Calu3 (cell line): Measurements from ENCODE around the gene FMN1. TPM values are rescaled to one million over a fixed set of nuclear protein-coding genes. Genes with fewer than 3 reads are reported as not detected.

ENCODE experiments used
- BruUV-seq: library from RNA; stranded (reverse); fragments of 400-500 nt; replicated peaks from 2 replicates; lab custom pipeline; 2021; lab: Mats Ljungman, UMichigan
- CTCF ChIA-PET: fragments of 300-600 bp; sonication (Branson Sonifier 250); formaldehyde crosslinking; loops from one replicate; lab custom pipeline; 2022; ENCODE audit warnings: antibody characterized with exemption; lab: Charles Lee
- DNase-seq: peaks from one replicate; pipeline ENCODE4 v3.0.0; 2022
- H3K27ac Mint-ChIP-seq: one replicate; pipeline ENCODE4 v1.8.0; 2022; ENCODE audit warnings: mixed read lengths; ENCODE audit not compliant: unreplicated experiment
- H3K27me3 Mint-ChIP-seq: one replicate; pipeline ENCODE4 v1.8.0; 2022; ENCODE audit warnings: mixed read lengths; ENCODE audit not compliant: unreplicated experiment
- H3K36me3 Mint-ChIP-seq: one replicate; pipeline ENCODE4 v1.8.0; 2022; ENCODE audit warnings: mild to moderate bottlenecking, moderate library complexity, mixed read lengths; ENCODE audit not compliant: insufficient read depth, unreplicated experiment
- H3K4me1 Mint-ChIP-seq: one replicate; pipeline ENCODE4 v1.8.0; 2022; ENCODE audit warnings: mild to moderate bottlenecking, low read depth, mixed read lengths; ENCODE audit not compliant: unreplicated experiment
- H3K4me3 Mint-ChIP-seq: one replicate; pipeline ENCODE4 v1.8.0; 2022; ENCODE audit warnings: mild to moderate bottlenecking, low read depth, moderate library complexity, mixed read lengths; ENCODE audit not compliant: unreplicated experiment
- H3K9me3 Mint-ChIP-seq: one replicate; pipeline ENCODE4 v1.8.0; 2022; ENCODE audit warnings: low read depth, mixed read lengths; ENCODE audit not compliant: unreplicated experiment
- intact Hi-C: fragments of 100-400 bp; cut with micrococcal nuclease; formaldehyde crosslinking; loops from one replicate; pipeline ENCODE4 v1.10.0; 2022; ENCODE audit not compliant: unreplicated experiment
- total RNA-seq: library from RNA; stranded (reverse); gene quantifications from 2 replicates; pipeline ENCODE4 v1.2.3, GENCODE V29; 2022
- TF ChIP-seq, protein P1 (sequence below): fragments of 200-600 bp; IDR thresholded peaks from one replicate; pipeline ENCODE4 v1.8.0; 2022; ENCODE audit warnings: antibody characterized with exemption; ENCODE audit not compliant: unreplicated experiment

FMN1 gene
- total RNA-seq, 1 experiment from 2014 or later: 7.1 TPM

DNA sequence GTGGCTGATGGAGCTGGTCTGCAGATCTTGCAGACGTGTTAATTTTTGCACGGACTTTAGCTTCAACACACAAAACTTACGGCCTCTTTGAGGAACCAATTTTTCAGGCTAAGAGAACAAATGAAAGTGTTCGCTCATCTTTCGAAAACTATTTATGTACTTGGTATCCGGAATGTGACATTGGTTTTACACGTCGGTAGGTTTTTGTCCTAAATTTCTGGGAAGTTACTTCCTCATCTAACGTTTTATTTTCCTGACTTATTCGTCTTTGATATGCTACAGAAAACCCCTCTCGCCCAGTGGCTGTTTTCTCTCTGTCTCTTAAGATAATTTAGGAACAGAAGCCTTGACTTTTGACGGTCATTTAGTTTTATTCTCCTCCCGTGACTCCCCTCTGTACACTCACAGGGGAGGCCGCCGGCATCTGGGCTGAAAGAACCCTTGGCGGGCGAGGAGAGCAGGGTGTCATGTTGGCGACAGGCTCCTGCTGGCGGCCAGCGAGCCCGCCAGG lies 477.5 kb downstream of the FMN1 start:
- CTCF ChIA-PET: no interaction called here
- H3K4me3 Mint-ChIP-seq: no peak overlapping the region
- BruUV-seq: no TSS peak

DNA sequence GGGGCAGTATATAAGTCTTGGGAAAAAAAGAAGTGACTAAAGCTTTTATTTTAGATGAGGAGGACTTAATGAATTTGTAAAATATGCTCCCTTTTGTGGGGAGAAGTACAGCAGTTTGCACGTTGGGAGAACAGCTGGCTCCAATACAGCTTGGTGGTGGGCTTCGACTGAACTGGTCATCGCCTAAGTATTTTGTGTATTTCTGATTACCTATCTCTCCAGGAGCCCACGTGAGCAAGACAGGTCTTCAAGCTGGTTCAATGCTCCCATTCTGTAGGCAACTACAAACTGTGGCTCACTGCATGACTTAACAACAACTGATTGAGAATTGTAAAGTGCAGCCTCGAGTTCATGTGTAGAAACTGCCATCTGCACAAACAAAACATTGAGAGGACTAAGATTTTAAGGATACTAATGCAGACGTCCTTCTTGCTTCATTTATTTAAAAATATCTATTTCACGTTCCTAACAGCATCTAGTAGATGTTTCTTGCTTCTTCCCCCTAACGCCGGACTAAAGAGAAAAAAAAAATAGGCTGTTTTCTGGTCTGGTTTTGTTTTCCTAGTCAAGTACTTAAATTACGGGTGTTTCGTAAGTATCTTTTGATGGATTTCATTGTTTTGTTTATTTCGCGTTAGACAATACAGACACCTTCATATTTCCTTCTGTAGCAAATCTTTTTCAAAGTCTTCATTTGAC lies 478.1 kb downstream of the FMN1 start:
- H3K27me3 Mint-ChIP-seq: no peaks in the 10 kb centered on the region

More for the DNA sequence above, 477.5 kb downstream of the FMN1 start:
- no peak for DNase-seq
- intact Hi-C loops: no loop called here
- Mint-ChIP-seq H3K27me3 (no peaks in the 10 kb centered on the region), H3K4me1 (no peaks in the 10 kb centered on the region), H3K27ac (no peak overlapping the region), H3K36me3 (no peaks in the 10 kb centered on the region), H3K9me3 (no peaks in the 10 kb centered on the region)
- TF ChIP-seq, protein P1, sequence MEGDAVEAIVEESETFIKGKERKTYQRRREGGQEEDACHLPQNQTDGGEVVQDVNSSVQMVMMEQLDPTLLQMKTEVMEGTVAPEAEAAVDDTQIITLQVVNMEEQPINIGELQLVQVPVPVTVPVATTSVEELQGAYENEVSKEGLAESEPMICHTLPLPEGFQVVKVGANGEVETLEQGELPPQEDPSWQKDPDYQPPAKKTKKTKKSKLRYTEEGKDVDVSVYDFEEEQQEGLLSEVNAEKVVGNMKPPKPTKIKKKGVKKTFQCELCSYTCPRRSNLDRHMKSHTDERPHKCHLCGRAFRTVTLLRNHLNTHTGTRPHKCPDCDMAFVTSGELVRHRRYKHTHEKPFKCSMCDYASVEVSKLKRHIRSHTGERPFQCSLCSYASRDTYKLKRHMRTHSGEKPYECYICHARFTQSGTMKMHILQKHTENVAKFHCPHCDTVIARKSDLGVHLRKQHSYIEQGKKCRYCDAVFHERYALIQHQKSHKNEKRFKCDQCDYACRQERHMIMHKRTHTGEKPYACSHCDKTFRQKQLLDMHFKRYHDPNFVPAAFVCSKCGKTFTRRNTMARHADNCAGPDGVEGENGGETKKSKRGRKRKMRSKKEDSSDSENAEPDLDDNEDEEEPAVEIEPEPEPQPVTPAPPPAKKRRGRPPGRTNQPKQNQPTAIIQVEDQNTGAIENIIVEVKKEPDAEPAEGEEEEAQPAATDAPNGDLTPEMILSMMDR: no peak

More for the DNA sequence above, 478.1 kb downstream of the FMN1 start:
- Mint-ChIP-seq H3K4me3 (no peak overlapping the region), H3K36me3 (no peaks in the 10 kb centered on the region), H3K9me3 (no peaks in the 10 kb centered on the region), H3K27ac (no peak overlapping the region), H3K4me1 (no peaks in the 10 kb centered on the region)
- TF ChIP-seq, protein P1: no peak
- BruUV-seq: no TSS peak
- intact Hi-C loops: no loop called here
- no peak for DNase-seq
- CTCF ChIA-PET: no interaction called here

Other genes with a start within 250 kb of the FMN1 start
- not detected in 2 replicates for gene RYR3, start 116.3 kb upstream of the FMN1 start, total RNA-seq